Lower leg skin (tissue), 4 donors: ENCODE measurements around the gene PPCDC. TPM values are rescaled to one million over a fixed set of nuclear protein-coding genes. Genes with fewer than 3 reads are reported as not detected.

ENCODE experiments used
- DNase-seq, 2 donors: peaks; one replicate each; pipeline ENCODE4 v3.0.0-alpha.2; 2019; ENCODE audit warnings: low spot score in 2 of 2
- H3K4me3 ChIP-seq: fragments of 200-600 bp; sonication (generic); 2 replicates; pipeline ENCODE4 v1.5.1; 2017; ENCODE audit warnings: mild to moderate bottlenecking, low read depth; ENCODE audit not compliant: poor library complexity, severe bottlenecking
- CTCF ChIP-seq, 3 donors: fragments of 450-650 bp; IDR thresholded peaks; one replicate each; pipeline ENCODE4 v1.5.1; 2016; ENCODE audit warnings: antibody characterized with exemption in 3 of 3, mild to moderate bottlenecking in 3 of 3, moderate library complexity in 2 of 3
- POLR2A ChIP-seq, 2 donors: fragments of 450-650 bp; IDR thresholded peaks; one replicate each; pipeline ENCODE4 v1.6.1; 2016 to 2017; ENCODE audit warnings: antibody characterized with exemption in 2 of 2, mild to moderate bottlenecking in 1 of 2, moderate library complexity in 1 of 2
- WGBS, 2 donors: methylation state at CpG; one replicate each; pipeline ENCODE4 v1.1.5; 2018; 5-methylcytosine and 5-hydroxymethylcytosine counted together
- intact Hi-C: fragments of 100-400 bp; cut with DNase I; formaldehyde crosslinking; loops from one replicate; pipeline ENCODE4 v1.15.0; 2023; ENCODE audit warnings: low total_unique reads
- total RNA-seq, 4 donors: library from RNA; depleted of rRNA; stranded (reverse); fragments of >200 nt; gene quantifications; one replicate each; pipeline ENCODE4 v1.1.0, GENCODE V29; 2016

The PPCDC gene
- total RNA-seq, 4 donors from 2014 or later, result 14.4 to 21.4 (median 17.5) TPM

DNA sequence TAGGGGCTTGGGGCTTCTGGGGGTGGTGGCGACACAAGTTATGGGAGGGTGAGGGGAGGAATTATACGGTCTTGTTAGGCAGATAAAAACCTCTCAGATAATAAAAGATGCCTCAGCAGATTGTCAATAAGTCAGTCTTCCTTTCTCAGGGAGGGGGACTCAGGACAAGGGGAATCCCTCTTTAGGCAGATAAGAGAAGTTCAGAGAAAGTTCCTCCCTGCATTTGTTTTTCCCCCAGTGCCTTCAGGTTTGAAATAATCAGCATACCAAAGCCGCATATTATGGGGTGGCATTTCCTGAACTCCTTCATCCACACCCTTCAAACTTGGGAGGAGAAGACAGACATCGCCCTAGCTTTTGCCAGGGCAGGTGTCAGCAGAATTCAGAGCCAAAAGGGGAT lies 8.5 kb downstream of the PPCDC start:
- WGBS, 2 donors, result 44 to 50% methylated on average over 4 of the region's 4 CpGs
- TF ChIP-seq CTCF (IDR thresholded peaks at IDR 0.05) (no peak), POLR2A (IDR thresholded peaks at IDR 0.05) (no peak)
- no peak for DNase-seq
- intact Hi-C loops, result no loop called here
- no peak overlapping the region for H3K4me3 ChIP-seq

GRCh38 chr15:75032395-75032794 lies 9.0 kb downstream of the PPCDC start:
- 83 to 86% methylated on average over 2 of the region's 2 CpGs for WGBS, 2 donors
- intact Hi-C loops, result no loop called here
- no peak for DNase-seq

DNA sequence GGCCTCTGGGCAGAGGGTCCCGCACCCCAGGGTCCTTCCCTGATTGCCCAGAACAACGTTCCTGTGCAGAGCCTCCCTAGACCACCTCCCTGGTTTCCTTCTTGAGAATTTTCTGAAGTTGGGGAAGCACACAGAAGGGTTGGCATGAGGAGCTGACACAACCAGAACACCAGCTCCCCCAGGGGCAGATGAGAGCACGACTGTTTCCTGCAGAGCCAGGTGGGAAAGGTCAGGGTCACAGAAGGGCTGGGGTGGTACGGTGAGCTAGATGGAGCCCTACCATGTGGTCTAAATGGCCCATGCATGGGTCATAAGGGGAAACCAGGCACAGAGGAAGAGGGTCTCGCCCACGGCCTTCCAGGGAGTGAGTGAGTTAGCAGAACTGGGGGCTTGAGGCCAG lies 10.4 kb downstream of the PPCDC start:
- H3K4me3 ChIP-seq, result no peak overlapping the region
- DNase-seq, result no peak
- TF ChIP-seq POLR2A (IDR thresholded peaks at IDR 0.05), result no peak
- TF ChIP-seq CTCF (IDR thresholded peaks at IDR 0.05), result no peak
- 82 to 87% methylated on average over 6 of the region's 6 CpGs for WGBS, 2 donors
- intact Hi-C loops, result no loop called here

More at GRCh38 chr15:75032395-75032794, 9.0 kb downstream of the PPCDC start:
- TF ChIP-seq CTCF (IDR thresholded peaks at IDR 0.05) (no peak), POLR2A (IDR thresholded peaks at IDR 0.05) (no peak)
- H3K4me3 ChIP-seq, result no peak overlapping the region

DNA sequence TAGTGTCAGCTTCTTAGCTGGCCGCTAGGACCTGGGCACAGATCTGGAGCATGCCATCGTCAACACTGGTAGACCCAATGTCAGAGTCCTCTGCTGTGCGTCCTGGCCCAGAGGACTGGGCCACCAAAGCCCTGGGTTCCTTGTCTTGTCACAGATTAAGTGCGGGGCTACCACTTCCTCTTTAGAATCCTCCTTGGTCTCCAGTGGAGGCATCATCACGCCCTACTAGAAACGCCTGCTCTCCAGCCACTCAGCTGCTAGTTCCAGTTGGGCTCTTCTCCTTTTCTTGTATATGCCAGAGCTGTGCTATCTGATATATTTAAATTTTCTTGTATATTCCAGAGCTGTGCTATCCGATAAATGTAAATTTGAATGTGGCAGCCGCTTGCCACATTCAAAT lies 11.2 kb downstream of the PPCDC start:
- DNase-seq, result no peak
- TF ChIP-seq CTCF (IDR thresholded peaks at IDR 0.05), result no peak
- TF ChIP-seq POLR2A (IDR thresholded peaks at IDR 0.05), result no peak
- 87 to 88% methylated on average over 8 of the region's 8 CpGs for WGBS, 2 donors
- intact Hi-C loops, result no loop called here
- no peak overlapping the region for H3K4me3 ChIP-seq

DNA sequence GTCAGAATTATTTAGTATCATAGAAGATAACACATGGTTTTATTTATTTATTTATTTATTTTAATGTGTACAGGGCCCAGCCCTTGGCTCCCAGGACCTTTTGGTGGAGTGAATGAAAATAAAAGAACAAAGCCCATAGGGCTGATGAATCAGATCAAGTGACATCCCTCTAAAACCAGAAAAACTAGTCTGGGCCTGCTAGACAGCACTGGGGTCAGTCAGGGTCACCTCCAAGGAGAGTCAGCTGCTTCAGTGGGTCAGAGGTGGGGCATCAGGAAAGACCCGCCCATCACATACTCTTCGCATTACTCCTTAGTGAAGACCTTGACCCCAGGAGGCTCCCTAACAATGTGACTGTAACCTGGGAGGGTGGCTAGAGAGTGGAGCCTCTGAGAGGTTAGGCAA lies 12.8 kb downstream of the PPCDC start:
- WGBS, 2 donors, result 70 to 78% methylated on average over 2 of the region's 2 CpGs
- DNase-seq, result no peak
- TF ChIP-seq POLR2A (IDR thresholded peaks at IDR 0.05), result no peak
- TF ChIP-seq CTCF (IDR thresholded peaks at IDR 0.05), result no peak
- intact Hi-C loops, result no loop called here
- no peak overlapping the region for H3K4me3 ChIP-seq

- H3K4me3 ChIP-seq, result no peak overlapping the region
- TF ChIP-seq POLR2A (IDR thresholded peaks at IDR 0.05) (no peak), CTCF (IDR thresholded peaks at IDR 0.05) (no peak)
- intact Hi-C loops, result no loop called here
- 78 to 83% methylated on average over 6 of the region's 6 CpGs for WGBS, 2 donors
- no peak for DNase-seq
Observed at GRCh38 chr15:75037685-75038084, 14.3 kb downstream of the PPCDC start.
